Panc1 (cell line): ENCODE results near the gene PXMP2. TPM values are rescaled to one million over a fixed set of nuclear protein-coding genes. Genes with fewer than 3 reads are reported as not detected.

Experiments
- ATAC-seq: fragments of 200-7000 bp; cut with Tn5 transposase; 2 replicates; pipeline ENCODE4 v1.9.1; 2020; ENCODE audit warnings: mild to moderate bottlenecking, moderate library complexity
- BruUV-seq: library from RNA; stranded (reverse); fragments of 400-500 nt; replicated peaks from 2 replicates; lab custom pipeline; 2021; lab: Mats Ljungman, UMichigan
- CTCF ChIA-PET: fragments of 300-600 bp; sonication (Branson Sonifier 250); formaldehyde crosslinking; loops from one replicate; lab custom pipeline; 2022; ENCODE audit warnings: antibody characterized with exemption; lab: Charles Lee
- POLR2A ChIA-PET: fragments of 300-600 bp; sonication (Branson Sonifier 250); formaldehyde crosslinking; loops from one replicate; lab custom pipeline; 2022; ENCODE audit warnings: antibody characterized with exemption; lab: Charles Lee
- DNase-seq: peaks from one replicate; pipeline ENCODE4 v3.0.0-alpha.2; 2010; ENCODE audit warnings: low read depth, low spot score
- H3K27ac ChIP-seq: 2 replicates; pipeline ENCODE4 v1.5.1; 2011; ENCODE audit warnings: mild to moderate bottlenecking, low read length, inconsistent platforms
- H3K27me3 ChIP-seq: fragments of 200-500 bp; sonication (Bioruptor generic); 2 replicates; pipeline ENCODE4 v1.6.0; 2014; ENCODE audit warnings: low read length, inconsistent platforms; ENCODE audit not compliant: control insufficient read depth, insufficient read depth
- H3K36me3 ChIP-seq: fragments of 200-500 bp; sonication (Bioruptor generic); 2 replicates; pipeline ENCODE4 v1.5.1; 2014; ENCODE audit warnings: inconsistent platforms, mild to moderate bottlenecking, low read length, moderate library complexity; ENCODE audit not compliant: control insufficient read depth, insufficient read depth
- H3K4me1 ChIP-seq: 2 replicates; pipeline ENCODE4 v1.5.1; 2011; ENCODE audit warnings: inconsistent platforms, mild to moderate bottlenecking, low read length, moderate library complexity; ENCODE audit not compliant: control insufficient read depth, insufficient read depth
- H3K4me3 ChIP-seq, 2 experiments: 2 replicates each; pipeline ENCODE4 v1.5.1; 2011 to 2012; ENCODE audit warnings: low read depth in 2 of 2, low read length in 2 of 2, mild to moderate bottlenecking in 2 of 2, inconsistent platforms in 1 of 2, moderate library complexity in 1 of 2
- H3K9me3 ChIP-seq: fragments of 200-500 bp; sonication (Bioruptor generic); 2 replicates; pipeline ENCODE4 v1.5.1; 2014; ENCODE audit warnings: low read depth, mild to moderate bottlenecking, inconsistent platforms, low read length, moderate library complexity; ENCODE audit not compliant: control insufficient read depth, insufficient read depth
- POLR2AphosphoS5 ChIP-seq: IDR thresholded peaks from 2 replicates; pipeline ENCODE4 v1.6.1; 2012; ENCODE audit warnings: mild to moderate bottlenecking, low read depth, low read length, moderate library complexity
- SIN3A ChIP-seq: IDR thresholded peaks from 2 replicates; pipeline ENCODE4 v1.6.1; 2012; ENCODE audit warnings: low read depth, mild to moderate bottlenecking, low read length, moderate library complexity, borderline replicate concordance; ENCODE audit not compliant: insufficient read depth
- TCF7L2 ChIP-seq: IDR thresholded peaks from 2 replicates; pipeline ENCODE4 v1.6.1; 2011; ENCODE audit warnings: mild to moderate bottlenecking, low read depth, low read length, inconsistent platforms
- in situ Hi-C: cut with HindIII; loops from 2 replicates; pipeline ENCODE4 v1.10.0; 2016; ENCODE audit warnings: low sequenced_read_pairs, low pct_unique_long_range_greater_than_20kb
- intact Hi-C: fragments of 100-400 bp; cut with micrococcal nuclease; formaldehyde crosslinking; loops from one replicate; pipeline ENCODE4 v1.10.0; 2022; ENCODE audit not compliant: unreplicated experiment
- total RNA-seq: library from RNA; stranded (reverse); gene quantifications from one replicate; pipeline ENCODE4 v1.2.1, GENCODE V29; 2021; ENCODE audit not compliant: unreplicated experiment
- TF ChIP-seq, protein P1 (sequence below): fragments of 450-650 bp; IDR thresholded peaks from 2 replicates; pipeline ENCODE4 v1.5.1; 2017; ENCODE audit warnings: mild to moderate bottlenecking
- TF ChIP-seq, protein P2 (sequence below), 2 experiments: IDR thresholded peaks; 2 replicates each; pipeline ENCODE4 v1.6.1; 2011 to 2012; ENCODE audit warnings: low read depth in 2 of 2, control low read depth in 1 of 2, low read length in 1 of 2, mild to moderate bottlenecking in 1 of 2, moderate library complexity in 1 of 2; ENCODE audit not compliant: insufficient read depth in 1 of 2

The PXMP2 gene
- total RNA-seq, 1 experiment from 2014 or later = 21.3 TPM

DNA sequence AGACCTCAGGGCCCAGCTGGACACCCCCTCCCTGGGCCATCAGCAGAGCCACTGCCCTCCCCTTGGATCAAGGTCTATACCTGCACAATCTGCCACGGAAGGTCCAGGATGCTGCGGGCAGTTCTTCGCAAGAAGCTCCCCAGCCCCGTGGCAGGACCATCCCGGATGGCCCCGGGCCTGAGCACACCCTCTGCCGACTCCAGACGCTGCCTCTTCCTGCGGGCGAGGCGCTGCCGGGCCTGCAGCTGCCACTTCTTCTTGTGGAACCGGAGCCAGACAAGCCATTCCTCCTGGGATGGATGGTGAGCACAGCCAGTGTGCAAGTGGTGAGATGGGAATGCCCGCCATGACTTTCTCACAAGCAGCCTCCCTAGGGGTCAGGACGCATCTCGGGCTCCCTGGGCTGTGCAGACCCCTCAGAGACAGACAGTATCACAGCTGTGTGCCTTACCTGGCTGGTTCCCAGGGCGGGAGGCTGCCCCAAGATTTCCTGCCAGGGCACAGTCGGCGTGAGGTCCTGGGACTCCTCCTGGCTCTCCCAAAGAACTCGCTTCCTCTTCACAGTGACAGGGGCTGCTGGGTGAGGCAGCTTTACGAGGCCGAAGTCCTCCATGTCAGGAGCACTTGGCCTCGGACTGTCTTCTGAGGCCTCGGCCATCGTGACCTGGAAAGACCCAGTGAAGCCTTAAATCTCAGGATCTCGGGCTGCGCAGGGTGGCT, 38.0 kb upstream of the PXMP2 start:
- H3K27ac ChIP-seq = no peak overlapping the region
- no peak for DNase-seq
- CTCF ChIA-PET = no interaction called here
- in situ Hi-C loops (no loop called here), intact Hi-C loops (no loop called here)
- ATAC-seq = peak; percentile 29; the same call in 1 of the 2 replicates
- POLR2A ChIA-PET = no interaction called here
- H3K4me3 ChIP-seq = no peak overlapping the region
- H3K9me3 ChIP-seq = no peaks in the 10 kb centered on the region
- BruUV-seq = no TSS peak
- H3K27me3 ChIP-seq = no peaks in the 10 kb centered on the region
- no peak for TF ChIP-seq SIN3A
- H3K36me3 ChIP-seq = peaks cover 7% of the 10 kb centered on the region
- no peaks in the 10 kb centered on the region for H3K4me1 ChIP-seq

DNA sequence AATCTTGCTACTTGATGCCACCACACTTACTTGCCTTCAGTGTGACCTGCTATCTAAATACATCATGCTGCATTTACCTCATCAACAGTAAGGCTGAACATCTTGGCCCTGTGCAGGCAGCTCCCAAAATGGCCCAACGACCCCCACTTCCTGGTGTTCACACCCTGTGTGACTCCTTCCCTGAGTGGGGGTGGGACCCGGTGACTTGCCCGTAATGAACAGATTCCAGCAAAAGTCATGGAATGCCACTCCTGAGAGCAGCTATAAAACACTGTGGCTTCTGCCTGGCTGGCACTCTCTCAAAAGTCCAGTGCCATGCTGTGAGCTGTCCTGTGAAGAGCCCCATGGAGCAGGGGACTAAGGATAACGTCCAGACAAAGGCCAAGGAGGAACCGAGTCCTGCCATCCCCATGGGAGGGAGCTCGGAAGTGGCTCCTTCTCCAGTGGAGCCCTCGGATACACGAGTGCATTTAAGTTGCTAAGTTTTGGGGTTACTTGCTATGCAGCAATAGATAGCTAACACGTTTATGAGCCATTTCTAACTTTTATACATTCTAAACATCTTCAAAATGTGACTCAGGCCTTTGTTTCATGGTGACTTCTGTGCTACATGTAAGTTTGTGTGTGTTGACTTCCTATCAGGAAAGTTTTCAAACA, 35.8 kb upstream of the PXMP2 start:
- in situ Hi-C loops (no loop called here), intact Hi-C loops (no loop called here)
- ChIA-PET CTCF (no interaction called here), POLR2A (no interaction called here)
- Histone ChIP-seq H3K27ac (no peak overlapping the region), H3K4me1 (no peaks in the 10 kb centered on the region), H3K36me3 (peaks cover 17% of the 10 kb centered on the region), H3K4me3 (no peak overlapping the region), H3K27me3 (no peaks in the 10 kb centered on the region), H3K9me3 (no peaks in the 10 kb centered on the region)
- DNase-seq (no peak), ATAC-seq (no peak)
- BruUV-seq = no TSS peak
- TF ChIP-seq, protein P1, sequence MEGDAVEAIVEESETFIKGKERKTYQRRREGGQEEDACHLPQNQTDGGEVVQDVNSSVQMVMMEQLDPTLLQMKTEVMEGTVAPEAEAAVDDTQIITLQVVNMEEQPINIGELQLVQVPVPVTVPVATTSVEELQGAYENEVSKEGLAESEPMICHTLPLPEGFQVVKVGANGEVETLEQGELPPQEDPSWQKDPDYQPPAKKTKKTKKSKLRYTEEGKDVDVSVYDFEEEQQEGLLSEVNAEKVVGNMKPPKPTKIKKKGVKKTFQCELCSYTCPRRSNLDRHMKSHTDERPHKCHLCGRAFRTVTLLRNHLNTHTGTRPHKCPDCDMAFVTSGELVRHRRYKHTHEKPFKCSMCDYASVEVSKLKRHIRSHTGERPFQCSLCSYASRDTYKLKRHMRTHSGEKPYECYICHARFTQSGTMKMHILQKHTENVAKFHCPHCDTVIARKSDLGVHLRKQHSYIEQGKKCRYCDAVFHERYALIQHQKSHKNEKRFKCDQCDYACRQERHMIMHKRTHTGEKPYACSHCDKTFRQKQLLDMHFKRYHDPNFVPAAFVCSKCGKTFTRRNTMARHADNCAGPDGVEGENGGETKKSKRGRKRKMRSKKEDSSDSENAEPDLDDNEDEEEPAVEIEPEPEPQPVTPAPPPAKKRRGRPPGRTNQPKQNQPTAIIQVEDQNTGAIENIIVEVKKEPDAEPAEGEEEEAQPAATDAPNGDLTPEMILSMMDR = no peak
- TF ChIP-seq, protein P2, sequence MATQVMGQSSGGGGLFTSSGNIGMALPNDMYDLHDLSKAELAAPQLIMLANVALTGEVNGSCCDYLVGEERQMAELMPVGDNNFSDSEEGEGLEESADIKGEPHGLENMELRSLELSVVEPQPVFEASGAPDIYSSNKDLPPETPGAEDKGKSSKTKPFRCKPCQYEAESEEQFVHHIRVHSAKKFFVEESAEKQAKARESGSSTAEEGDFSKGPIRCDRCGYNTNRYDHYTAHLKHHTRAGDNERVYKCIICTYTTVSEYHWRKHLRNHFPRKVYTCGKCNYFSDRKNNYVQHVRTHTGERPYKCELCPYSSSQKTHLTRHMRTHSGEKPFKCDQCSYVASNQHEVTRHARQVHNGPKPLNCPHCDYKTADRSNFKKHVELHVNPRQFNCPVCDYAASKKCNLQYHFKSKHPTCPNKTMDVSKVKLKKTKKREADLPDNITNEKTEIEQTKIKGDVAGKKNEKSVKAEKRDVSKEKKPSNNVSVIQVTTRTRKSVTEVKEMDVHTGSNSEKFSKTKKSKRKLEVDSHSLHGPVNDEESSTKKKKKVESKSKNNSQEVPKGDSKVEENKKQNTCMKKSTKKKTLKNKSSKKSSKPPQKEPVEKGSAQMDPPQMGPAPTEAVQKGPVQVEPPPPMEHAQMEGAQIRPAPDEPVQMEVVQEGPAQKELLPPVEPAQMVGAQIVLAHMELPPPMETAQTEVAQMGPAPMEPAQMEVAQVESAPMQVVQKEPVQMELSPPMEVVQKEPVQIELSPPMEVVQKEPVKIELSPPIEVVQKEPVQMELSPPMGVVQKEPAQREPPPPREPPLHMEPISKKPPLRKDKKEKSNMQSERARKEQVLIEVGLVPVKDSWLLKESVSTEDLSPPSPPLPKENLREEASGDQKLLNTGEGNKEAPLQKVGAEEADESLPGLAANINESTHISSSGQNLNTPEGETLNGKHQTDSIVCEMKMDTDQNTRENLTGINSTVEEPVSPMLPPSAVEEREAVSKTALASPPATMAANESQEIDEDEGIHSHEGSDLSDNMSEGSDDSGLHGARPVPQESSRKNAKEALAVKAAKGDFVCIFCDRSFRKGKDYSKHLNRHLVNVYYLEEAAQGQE (IDR thresholded peaks at IDR 0.05; ENCODE audit: insufficient read depth in 1 of 2, low read depth in 2 of 2, low read length in 1 of 2) = no peak
- no peak for TF ChIP-seq SIN3A

DNA sequence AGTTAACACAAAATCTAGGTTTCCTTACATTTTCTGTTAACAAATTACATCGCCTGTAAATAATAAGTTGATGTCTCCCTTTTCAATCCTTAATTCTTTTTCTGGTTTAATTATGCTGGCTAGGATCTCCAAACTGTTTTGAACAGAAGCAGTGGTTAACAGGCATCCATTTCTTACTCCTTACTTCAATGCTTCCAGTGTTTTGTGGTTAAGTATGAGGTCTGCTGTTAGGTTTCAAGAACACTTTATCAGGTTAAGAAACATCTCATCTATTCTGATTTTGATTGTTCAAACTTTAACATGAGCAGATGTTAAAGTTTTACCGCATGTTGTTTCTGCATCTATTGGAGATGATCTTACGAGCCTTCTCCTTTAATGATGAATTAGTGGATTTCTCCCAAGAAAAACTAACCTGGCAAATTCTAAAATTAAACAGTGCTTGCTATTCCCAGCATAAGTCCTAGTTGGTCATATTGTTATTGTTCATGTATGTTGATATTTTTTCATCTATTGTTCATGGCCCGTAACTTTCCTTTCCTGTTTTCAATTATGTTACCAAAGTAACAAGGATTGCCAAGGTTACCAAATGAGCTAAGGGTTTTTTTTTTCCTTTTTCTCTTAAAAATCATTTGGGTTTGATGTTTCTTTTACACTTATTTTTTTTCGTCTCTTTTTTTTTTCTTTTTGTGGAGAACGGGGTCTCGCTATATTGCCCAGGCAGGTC, 33.7 kb upstream of the PXMP2 start:
- TF ChIP-seq, protein P2 (IDR thresholded peaks at IDR 0.05; ENCODE audit: insufficient read depth in 1 of 2, low read depth in 2 of 2, low read length in 1 of 2) = no peak
- TF ChIP-seq, protein P1 = no peak
- no peak for TF ChIP-seq TCF7L2
- no peak for TF ChIP-seq POLR2AphosphoS5
- TF ChIP-seq SIN3A = no peak
- Histone ChIP-seq H3K27ac (no peak overlapping the region), H3K4me3 (no peak overlapping the region), H3K9me3 (no peaks in the 10 kb centered on the region), H3K36me3 (peaks cover 24% of the 10 kb centered on the region), H3K27me3 (no peaks in the 10 kb centered on the region), H3K4me1 (no peaks in the 10 kb centered on the region)
- POLR2A ChIA-PET = interaction anchor here (0.6 kb wide), 1 partner anchor 397 kb away, joined by 4 read pairs; no protein-coding TSS in a partner anchor
- BruUV-seq = TSS peak; percentile 45
- ATAC-seq = no peak
- intact Hi-C loops (no loop called here), in situ Hi-C loops (no loop called here)
- CTCF ChIA-PET = no interaction called here
- no peak for DNase-seq
